PFSK-1 (cell line): ENCODE measurements around the gene DOC2A.

Source experiments
- POLR2AphosphoS5 ChIP-seq: IDR thresholded peaks from 2 replicates; pipeline ENCODE4 v1.6.1; 2012; ENCODE audit warnings: low read depth, mild to moderate bottlenecking, control low read depth, low read length, moderate library complexity
- TF ChIP-seq, protein P1 (sequence below), 2 experiments: IDR thresholded peaks; 2 replicates each; pipeline versions ENCODE4 v1.6.1 to v1.8.0; 2011 to 2012; ENCODE audit warnings: low read depth in 2 of 2, low read length in 2 of 2, control low read depth in 1 of 2, inconsistent platforms in 1 of 2, mild to moderate bottlenecking in 1 of 2, moderate library complexity in 1 of 2; ENCODE audit not compliant: insufficient read depth in 1 of 2

DNA sequence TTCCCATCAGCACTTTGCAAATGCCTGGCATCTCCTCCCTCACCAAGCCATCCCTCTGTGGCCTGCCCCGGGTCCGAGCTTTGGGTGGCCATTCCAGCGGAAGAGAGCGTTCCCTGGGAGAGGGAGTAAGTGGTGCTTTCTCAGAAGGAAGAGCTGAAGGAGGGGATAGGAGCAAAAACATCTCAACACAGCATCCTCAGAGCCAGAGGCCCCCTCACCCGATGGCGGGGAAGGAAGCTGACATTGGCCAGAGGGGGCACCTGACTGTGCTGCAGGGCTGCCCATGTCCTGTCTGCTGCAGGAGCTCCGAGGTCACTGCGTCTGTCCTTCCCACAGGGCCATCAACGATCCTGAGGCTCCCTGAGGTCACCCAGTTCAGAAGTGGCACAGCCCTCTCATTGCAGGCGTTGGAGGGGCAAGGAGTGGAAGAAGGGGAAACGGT is 20.7 kb upstream of the DOC2A start:
- TF ChIP-seq POLR2AphosphoS5 = no peak
- TF ChIP-seq, protein P1, sequence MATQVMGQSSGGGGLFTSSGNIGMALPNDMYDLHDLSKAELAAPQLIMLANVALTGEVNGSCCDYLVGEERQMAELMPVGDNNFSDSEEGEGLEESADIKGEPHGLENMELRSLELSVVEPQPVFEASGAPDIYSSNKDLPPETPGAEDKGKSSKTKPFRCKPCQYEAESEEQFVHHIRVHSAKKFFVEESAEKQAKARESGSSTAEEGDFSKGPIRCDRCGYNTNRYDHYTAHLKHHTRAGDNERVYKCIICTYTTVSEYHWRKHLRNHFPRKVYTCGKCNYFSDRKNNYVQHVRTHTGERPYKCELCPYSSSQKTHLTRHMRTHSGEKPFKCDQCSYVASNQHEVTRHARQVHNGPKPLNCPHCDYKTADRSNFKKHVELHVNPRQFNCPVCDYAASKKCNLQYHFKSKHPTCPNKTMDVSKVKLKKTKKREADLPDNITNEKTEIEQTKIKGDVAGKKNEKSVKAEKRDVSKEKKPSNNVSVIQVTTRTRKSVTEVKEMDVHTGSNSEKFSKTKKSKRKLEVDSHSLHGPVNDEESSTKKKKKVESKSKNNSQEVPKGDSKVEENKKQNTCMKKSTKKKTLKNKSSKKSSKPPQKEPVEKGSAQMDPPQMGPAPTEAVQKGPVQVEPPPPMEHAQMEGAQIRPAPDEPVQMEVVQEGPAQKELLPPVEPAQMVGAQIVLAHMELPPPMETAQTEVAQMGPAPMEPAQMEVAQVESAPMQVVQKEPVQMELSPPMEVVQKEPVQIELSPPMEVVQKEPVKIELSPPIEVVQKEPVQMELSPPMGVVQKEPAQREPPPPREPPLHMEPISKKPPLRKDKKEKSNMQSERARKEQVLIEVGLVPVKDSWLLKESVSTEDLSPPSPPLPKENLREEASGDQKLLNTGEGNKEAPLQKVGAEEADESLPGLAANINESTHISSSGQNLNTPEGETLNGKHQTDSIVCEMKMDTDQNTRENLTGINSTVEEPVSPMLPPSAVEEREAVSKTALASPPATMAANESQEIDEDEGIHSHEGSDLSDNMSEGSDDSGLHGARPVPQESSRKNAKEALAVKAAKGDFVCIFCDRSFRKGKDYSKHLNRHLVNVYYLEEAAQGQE (IDR thresholded peaks at IDR 0.05; ENCODE audit: insufficient read depth in 1 of 2, low read depth in 2 of 2, low read length in 2 of 2) = no peak
